Measurements from ENCODE around the gene PRR3. TPM values are rescaled to one million over a fixed set of nuclear protein-coding genes. Genes with fewer than 3 reads are reported as not detected.

PRR3 gene
- total RNA-seq, 4 donors from 2014 or later, result 0.75 to 1.6 (median 1.3) TPM

DNA sequence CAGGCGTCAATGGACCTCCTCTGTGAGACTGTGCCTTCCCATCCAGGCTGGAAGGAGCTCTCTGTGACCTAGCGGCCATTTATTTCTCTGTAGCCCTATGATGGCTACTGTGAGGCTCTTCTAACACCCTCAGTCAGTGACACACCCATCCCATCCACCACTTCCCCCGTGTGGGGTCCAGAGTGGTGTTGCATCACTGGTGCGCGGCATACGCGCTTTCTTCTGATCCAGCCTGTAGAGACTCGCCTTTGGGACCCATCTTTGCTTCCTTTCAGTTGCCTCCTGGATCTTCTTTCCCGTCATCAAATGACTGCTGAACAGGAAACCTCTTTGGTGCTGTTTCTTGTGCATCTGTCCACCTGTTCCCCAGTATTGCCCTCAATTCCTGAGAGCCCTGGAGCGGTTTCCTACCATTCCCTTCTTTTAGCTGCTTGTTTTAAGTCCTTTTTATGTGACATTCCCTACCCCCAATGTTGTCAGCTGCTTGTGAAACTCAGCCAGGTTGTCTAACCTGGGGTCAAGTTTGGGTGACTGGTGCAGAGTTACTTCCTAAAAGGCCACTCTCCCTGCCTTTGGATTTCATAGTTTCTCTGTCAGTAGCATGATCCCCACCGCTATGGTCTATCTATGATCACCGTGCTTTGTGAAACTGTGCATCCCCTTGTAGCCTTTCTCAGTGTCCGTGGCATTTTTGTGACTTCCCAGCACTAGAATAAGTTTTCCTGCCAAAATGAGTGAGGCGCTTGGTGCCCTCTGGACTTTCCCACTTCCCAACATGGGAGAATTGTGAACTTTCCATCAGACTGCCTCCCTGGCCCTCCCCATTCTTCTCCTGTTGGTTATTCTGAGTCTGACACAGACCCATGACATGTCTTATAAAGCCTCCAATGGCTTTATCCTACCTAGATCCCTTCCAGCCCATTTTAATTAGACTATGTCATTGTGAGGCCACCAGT, 5.7 kb downstream of the PRR3 start:
- TF ChIP-seq, protein P1, sequence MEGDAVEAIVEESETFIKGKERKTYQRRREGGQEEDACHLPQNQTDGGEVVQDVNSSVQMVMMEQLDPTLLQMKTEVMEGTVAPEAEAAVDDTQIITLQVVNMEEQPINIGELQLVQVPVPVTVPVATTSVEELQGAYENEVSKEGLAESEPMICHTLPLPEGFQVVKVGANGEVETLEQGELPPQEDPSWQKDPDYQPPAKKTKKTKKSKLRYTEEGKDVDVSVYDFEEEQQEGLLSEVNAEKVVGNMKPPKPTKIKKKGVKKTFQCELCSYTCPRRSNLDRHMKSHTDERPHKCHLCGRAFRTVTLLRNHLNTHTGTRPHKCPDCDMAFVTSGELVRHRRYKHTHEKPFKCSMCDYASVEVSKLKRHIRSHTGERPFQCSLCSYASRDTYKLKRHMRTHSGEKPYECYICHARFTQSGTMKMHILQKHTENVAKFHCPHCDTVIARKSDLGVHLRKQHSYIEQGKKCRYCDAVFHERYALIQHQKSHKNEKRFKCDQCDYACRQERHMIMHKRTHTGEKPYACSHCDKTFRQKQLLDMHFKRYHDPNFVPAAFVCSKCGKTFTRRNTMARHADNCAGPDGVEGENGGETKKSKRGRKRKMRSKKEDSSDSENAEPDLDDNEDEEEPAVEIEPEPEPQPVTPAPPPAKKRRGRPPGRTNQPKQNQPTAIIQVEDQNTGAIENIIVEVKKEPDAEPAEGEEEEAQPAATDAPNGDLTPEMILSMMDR (IDR thresholded peaks at IDR 0.05 in 4 of 5, conservative IDR thresholded peaks at IDR 0.05 in 1 of 5), result no peak
- TF ChIP-seq POLR2A (IDR thresholded peaks at IDR 0.05), result no peak
- in situ Hi-C loops (cut with MboI; ENCODE audit: low sequenced_read_pairs in 4 of 4), result no loop called here
- peak in 1 of 2 donors; percentile 65 for ATAC-seq

DNA sequence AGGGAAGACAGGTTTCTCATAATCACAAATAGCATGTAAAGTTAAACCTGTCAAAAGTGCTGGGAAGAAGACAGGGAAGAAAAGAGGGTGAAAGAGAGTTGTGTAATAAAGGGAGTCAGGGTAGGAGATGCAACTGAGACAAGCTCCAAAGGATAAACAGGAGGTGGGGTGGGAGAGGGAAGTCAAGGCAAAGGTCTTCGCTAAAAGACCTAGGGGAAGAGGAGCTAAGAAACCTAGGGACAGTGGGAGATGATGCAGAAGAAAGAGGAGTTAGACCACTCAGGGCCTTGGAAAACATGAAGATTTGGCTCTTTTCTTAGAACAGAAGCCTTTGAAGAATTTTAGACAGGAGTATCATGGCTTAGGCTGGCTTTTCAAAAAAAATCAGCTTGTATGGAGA, 7.0 kb downstream of the PRR3 start:
- no peaks in the 10 kb centered on the region for H3K9me3 ChIP-seq
- intact Hi-C loops (cut with DNase I; ENCODE audit: low total_unique reads) (no loop called here), in situ Hi-C loops (cut with MboI; ENCODE audit: low sequenced_read_pairs in 4 of 4) (no loop called here)
- no peak overlapping the region for H3K27ac ChIP-seq
- TF ChIP-seq, protein P1 (IDR thresholded peaks at IDR 0.05 in 4 of 5, conservative IDR thresholded peaks at IDR 0.05 in 1 of 5), result no peak
- TF ChIP-seq POLR2A (IDR thresholded peaks at IDR 0.05), result no peak
- H3K4me3 ChIP-seq, result no peak overlapping the region
- ATAC-seq (no peak), DNase-seq (no peak)
- no peaks in the 10 kb centered on the region for H3K27me3 ChIP-seq
- peaks cover 3 to 4% of the 10 kb centered on the region in 2 donors for H3K4me1 ChIP-seq
- H3K36me3 ChIP-seq, result peaks cover 0 to 12% of the 10 kb centered on the region in 2 donors

More for the DNA sequence above, 5.7 kb downstream of the PRR3 start:
- Histone ChIP-seq H3K36me3 (peaks cover 0 to 12% of the 10 kb centered on the region in 2 donors), H3K4me1 (peaks cover 6 to 7% of the 10 kb centered on the region in 2 donors), H3K9me3 (no peaks in the 10 kb centered on the region), H3K27me3 (no peaks in the 10 kb centered on the region), H3K27ac (no peak overlapping the region), H3K4me3 (no peak overlapping the region)
- intact Hi-C loops (cut with DNase I; ENCODE audit: low total_unique reads), result no loop called here
- DNase-seq, result no peak

DNA sequence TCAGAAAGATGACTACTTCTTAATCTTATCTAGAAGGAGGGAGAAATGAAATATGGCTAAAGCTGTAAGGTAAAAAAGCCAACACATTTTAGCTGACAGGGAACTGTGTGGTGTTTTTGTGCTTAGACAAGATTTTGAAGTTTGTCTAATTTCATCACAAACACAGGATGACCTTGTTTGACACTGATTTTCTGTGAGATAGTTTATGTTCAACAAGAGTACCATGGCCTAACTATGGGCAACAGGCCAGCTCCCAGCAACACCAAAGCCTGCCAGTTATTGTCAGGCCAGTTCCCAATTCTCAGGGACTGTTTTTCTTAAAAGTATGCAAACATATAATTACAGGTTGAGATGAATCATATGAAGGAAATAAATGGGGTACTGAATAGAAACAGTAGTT, 8.7 kb downstream of the PRR3 start:
- no peak for TF ChIP-seq POLR2A (IDR thresholded peaks at IDR 0.05)
- TF ChIP-seq, protein P1 (IDR thresholded peaks at IDR 0.05 in 4 of 5, conservative IDR thresholded peaks at IDR 0.05 in 1 of 5), result no peak
- in situ Hi-C loops (cut with MboI; ENCODE audit: low sequenced_read_pairs in 4 of 4) (no loop called here), intact Hi-C loops (cut with DNase I; ENCODE audit: low total_unique reads) (no loop called here)
- Histone ChIP-seq H3K9me3 (no peaks in the 10 kb centered on the region), H3K4me1 (peaks cover 16 to 19% of the 10 kb centered on the region in 2 donors), H3K4me3 (no peak overlapping the region), H3K27ac (no peak overlapping the region), H3K36me3 (peaks cover 0 to 12% of the 10 kb centered on the region in 2 donors), H3K27me3 (no peaks in the 10 kb centered on the region)
- no peak for ATAC-seq
- no peak for DNase-seq

DNA sequence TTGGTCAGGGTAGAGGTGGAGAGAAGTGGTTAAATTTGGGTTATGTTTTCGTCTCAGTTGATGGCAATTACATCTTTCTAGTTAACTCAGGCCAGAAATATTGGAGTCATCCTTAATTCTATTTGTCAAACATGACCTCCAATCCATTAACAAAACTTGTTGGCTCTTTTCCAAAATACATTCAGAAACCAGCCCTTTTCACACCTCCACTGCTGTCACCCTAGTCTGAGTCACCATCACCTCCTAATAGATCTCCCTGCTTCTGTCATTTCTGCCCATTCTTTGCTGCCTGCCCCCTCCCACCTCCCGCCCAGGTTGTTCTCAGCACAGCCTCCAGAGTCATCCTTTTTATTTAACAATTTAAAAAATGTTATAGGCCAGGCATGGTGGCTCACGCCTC, 11.2 kb downstream of the PRR3 start:
- no peak for DNase-seq
- intact Hi-C loops (cut with DNase I; ENCODE audit: low total_unique reads) (no loop called here), in situ Hi-C loops (cut with MboI; ENCODE audit: low sequenced_read_pairs in 4 of 4) (no loop called here)
- Histone ChIP-seq H3K36me3 (peaks cover 0 to under 1% of the 10 kb centered on the region in 2 donors), H3K9me3 (no peaks in the 10 kb centered on the region), H3K4me1 (peaks cover 31 to 32% of the 10 kb centered on the region in 2 donors), H3K27me3 (no peaks in the 10 kb centered on the region), H3K27ac (no peak overlapping the region), H3K4me3 (no peak overlapping the region)
- ATAC-seq, result no peak
- no peak for TF ChIP-seq POLR2A (IDR thresholded peaks at IDR 0.05)

DNA sequence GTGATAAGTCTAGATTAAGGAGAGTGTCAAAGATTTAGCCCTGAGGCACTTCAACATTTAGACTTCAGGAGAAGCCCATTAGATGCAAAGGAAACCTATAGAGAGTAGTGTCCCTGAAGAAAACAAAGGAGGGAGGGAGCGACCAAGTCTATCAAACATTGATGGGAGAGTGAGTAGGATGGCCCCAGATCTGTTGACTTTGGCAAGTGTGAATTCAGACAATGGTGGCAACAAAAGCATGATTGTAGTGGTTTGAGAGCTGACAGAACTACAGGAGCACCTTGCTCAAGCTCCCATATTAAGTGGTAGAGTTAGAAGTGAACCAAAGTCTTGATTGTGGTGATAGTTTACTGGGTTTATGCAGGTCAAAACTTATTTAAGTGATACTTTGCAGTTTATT, 13.2 kb downstream of the PRR3 start:
- Histone ChIP-seq H3K9me3 (no peaks in the 10 kb centered on the region), H3K27me3 (no peaks in the 10 kb centered on the region), H3K36me3 (no peaks in the 10 kb centered on the region), H3K4me1 (peaks cover 31 to 36% of the 10 kb centered on the region in 2 donors), H3K4me3 (peak overlapping the region; percentile 72 to 96 (median 78)), H3K27ac (peak overlapping the region; percentile 91 to 99 (median 94))
- DNase-seq, result no peak
- intact Hi-C loops (cut with DNase I; ENCODE audit: low total_unique reads), result loop anchor here (2.0 kb wide), 2 partner anchors 47 to 151 kb away; partner anchors contain the start of genes MRPS18B, PPP1R10 and TUBB
- ATAC-seq, result no peak
- in situ Hi-C loops (cut with MboI; ENCODE audit: low sequenced_read_pairs in 4 of 4), result no loop called here
- TF ChIP-seq, protein P1 (IDR thresholded peaks at IDR 0.05 in 4 of 5, conservative IDR thresholded peaks at IDR 0.05 in 1 of 5), result no peak
- TF ChIP-seq POLR2A (IDR thresholded peaks at IDR 0.05), result no peak

Measured in gastrocnemius medialis (tissue), 4 donors.